Measurements from ENCODE around the gene DEF6.

DNA sequence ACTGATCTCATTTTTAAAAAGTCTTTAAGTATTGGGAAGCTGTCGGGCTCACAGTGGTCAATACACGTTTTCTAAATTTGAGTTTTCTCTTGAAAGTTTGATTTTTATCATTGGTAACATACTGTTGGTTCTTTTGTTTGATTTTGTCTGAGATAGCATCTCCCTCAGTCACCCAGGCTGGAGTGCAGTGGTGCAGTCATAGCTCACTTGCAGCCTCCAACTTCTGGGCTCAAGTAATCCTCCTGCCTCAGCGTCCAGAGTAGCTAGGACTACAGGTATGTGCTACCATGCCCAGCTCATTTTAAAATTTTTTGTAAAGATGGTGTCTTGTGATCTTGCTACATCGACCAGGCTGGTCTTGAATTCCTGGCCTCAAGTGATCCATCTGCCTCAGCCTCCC, 53.8 kb downstream of the DEF6 start:
- TF ChIP-seq, protein P1, sequence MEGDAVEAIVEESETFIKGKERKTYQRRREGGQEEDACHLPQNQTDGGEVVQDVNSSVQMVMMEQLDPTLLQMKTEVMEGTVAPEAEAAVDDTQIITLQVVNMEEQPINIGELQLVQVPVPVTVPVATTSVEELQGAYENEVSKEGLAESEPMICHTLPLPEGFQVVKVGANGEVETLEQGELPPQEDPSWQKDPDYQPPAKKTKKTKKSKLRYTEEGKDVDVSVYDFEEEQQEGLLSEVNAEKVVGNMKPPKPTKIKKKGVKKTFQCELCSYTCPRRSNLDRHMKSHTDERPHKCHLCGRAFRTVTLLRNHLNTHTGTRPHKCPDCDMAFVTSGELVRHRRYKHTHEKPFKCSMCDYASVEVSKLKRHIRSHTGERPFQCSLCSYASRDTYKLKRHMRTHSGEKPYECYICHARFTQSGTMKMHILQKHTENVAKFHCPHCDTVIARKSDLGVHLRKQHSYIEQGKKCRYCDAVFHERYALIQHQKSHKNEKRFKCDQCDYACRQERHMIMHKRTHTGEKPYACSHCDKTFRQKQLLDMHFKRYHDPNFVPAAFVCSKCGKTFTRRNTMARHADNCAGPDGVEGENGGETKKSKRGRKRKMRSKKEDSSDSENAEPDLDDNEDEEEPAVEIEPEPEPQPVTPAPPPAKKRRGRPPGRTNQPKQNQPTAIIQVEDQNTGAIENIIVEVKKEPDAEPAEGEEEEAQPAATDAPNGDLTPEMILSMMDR (conservative IDR thresholded peaks at IDR 0.05; ENCODE audit: low read depth in 2 of 2) = no peak
- no peak for TF ChIP-seq POLR2AphosphoS5 (IDR thresholded peaks at IDR 0.05; ENCODE audit: low read depth)
- TF ChIP-seq, protein P2, sequence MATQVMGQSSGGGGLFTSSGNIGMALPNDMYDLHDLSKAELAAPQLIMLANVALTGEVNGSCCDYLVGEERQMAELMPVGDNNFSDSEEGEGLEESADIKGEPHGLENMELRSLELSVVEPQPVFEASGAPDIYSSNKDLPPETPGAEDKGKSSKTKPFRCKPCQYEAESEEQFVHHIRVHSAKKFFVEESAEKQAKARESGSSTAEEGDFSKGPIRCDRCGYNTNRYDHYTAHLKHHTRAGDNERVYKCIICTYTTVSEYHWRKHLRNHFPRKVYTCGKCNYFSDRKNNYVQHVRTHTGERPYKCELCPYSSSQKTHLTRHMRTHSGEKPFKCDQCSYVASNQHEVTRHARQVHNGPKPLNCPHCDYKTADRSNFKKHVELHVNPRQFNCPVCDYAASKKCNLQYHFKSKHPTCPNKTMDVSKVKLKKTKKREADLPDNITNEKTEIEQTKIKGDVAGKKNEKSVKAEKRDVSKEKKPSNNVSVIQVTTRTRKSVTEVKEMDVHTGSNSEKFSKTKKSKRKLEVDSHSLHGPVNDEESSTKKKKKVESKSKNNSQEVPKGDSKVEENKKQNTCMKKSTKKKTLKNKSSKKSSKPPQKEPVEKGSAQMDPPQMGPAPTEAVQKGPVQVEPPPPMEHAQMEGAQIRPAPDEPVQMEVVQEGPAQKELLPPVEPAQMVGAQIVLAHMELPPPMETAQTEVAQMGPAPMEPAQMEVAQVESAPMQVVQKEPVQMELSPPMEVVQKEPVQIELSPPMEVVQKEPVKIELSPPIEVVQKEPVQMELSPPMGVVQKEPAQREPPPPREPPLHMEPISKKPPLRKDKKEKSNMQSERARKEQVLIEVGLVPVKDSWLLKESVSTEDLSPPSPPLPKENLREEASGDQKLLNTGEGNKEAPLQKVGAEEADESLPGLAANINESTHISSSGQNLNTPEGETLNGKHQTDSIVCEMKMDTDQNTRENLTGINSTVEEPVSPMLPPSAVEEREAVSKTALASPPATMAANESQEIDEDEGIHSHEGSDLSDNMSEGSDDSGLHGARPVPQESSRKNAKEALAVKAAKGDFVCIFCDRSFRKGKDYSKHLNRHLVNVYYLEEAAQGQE (IDR thresholded peaks at IDR 0.05; ENCODE audit: unreplicated experiment) = no peak
- TF ChIP-seq EZH2phosphoT487 (IDR thresholded peaks at IDR 0.05; ENCODE audit: unreplicated experiment) = no peak

Measured in GM23338 (cell line).